GM18861 (cell line): ENCODE measurements around the gene IER2.

Experiments
- ATAC-seq: cut with Tn5 transposase; IDR thresholded peaks from one replicate; pipeline ENCODE4 v1.9.1; 2021; ENCODE audit not compliant: unreplicated experiment

IER2 gene, protein sequence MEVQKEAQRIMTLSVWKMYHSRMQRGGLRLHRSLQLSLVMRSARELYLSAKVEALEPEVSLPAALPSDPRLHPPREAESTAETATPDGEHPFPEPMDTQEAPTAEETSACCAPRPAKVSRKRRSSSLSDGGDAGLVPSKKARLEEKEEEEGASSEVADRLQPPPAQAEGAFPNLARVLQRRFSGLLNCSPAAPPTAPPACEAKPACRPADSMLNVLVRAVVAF

DNA sequence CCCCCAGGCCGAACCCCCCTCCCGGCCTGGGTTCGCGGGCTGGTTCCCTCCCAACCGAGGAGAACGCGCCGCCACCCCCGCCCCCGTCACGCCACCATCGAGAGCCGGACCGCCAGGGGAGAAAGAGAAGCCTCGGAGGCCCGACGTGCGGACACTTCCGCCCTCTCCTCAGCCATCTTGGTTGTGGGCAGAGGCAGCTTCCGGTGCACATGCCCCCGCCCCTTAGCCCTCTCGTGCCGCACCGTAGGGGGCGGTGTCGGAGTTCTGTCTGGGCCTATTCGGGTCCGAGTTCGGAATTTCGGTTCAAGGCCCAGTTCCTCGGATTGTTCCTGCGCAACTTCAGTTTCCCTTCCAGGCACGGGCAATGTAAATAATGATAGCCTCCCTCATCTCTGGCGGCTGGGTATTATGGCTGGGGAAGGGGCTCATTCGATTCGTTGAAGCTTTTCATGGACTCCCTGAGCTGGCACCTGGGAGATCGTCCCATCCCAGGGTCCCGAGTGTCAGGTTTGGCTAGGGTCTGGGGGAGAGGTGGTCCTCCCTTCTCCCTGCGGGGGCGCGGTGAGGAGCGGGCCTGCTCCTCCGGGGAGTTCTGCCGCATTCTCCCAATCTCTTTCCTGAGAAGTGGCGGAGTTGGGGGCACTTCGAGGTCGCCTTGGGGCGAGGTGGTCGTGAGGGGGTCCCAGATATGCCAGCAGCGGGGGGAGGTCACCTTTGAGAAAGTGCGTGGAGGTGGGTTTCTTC lies at the start of gene IER2, which contains the start of gene STX10:
Gene IER2 (plus strand): TSS at position 225 of the 744 bp plus-strand sequence. CDS start 2,776 bp downstream, outside the sequence.
Gene STX10 (minus strand): TSS at position 189 of the 744 bp plus-strand sequence. CDS start 202 bp downstream, outside the sequence.
- peak; percentile 29 for ATAC-seq

DNA sequence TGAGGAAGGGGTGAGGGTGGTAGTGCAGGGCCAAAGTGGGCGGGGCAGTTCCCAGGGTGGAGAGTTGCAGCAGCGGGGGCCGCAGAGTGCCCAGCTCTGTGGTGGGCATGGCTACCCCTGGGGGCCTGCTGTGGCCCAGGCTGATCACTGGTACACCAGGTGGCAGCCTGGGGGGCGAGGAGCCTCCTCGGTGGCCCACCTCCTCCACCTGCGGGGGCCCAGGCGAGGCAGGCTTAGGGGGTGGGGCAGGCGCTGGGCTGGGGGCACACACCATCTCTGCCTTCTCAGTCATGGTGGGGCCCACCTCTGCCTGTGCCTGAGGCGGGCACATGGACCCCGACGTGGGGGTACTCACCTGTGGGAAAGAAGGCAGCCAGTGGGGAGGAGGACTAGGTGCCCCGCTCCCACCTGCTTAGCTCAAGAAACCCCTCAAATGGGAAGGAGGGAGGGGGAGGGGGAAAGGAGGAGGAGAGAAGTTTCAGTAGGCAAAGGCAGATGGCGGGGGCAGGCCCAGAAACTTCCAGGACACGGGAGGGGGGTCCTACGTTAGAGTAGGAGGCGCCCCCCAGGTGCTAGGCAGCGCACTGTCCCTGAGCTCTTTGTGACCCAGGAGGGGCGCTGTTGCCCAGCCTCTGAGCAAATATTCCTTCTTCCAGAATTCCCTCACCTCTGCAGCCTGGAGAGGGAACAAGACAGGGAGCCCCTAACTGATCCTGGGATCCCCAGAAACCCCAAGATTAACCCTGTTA lies 49.2 kb upstream of the IER2 start:
- no peak for ATAC-seq

DNA sequence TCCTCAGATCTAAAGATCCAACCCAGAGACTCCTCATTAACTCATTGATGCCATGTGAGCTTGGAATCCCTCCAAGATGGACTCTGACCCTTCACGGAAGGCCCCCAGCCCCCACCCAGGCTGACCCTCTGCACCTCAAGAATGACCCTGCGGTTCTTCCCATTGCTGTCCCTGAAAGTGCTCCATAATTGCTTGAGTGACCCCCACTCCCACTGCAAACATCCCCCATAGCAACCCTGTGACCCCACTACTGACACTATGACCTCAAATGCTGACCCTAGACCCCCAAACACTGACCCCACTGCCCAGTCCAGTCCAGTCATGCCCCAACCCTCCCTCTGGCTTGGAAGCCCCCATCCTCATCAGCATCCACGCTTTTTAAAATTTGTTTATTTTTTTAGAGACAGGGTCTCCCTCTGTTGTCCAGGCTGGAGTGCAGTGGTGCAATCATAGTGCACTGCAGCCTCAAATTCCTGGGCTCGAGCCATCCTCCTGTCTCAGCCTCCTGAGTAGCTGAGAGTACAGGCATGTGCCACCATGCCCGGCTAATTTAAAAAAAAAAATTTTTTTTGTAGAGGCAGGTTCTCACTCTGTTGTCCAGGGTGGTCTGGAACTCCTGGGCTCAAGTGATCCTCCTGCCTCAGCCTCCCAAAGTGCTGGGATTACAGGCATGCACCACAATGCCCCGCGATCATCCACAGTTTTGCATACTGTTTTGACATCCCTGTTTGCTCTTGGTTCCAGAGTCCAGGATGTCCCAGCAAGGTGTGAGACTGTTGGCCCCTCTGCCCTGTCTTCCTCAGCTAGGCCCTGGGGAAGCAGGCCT lies 48.4 kb upstream of the IER2 start:
- ATAC-seq = no peak

DNA sequence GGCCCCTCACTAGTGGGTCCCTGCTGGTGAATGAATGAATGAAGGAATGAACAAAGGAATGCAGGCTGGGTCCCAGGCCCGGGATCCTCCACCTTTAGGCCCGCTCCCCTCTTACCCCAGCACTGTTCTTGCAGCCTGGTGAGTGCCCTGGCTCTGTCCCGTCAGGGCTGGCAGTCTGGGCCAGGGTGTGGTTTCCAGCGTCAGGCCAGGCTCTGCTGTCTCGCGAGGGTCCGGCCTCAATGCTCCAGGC lies 47.9 kb upstream of the IER2 start:
- no peak for ATAC-seq

DNA sequence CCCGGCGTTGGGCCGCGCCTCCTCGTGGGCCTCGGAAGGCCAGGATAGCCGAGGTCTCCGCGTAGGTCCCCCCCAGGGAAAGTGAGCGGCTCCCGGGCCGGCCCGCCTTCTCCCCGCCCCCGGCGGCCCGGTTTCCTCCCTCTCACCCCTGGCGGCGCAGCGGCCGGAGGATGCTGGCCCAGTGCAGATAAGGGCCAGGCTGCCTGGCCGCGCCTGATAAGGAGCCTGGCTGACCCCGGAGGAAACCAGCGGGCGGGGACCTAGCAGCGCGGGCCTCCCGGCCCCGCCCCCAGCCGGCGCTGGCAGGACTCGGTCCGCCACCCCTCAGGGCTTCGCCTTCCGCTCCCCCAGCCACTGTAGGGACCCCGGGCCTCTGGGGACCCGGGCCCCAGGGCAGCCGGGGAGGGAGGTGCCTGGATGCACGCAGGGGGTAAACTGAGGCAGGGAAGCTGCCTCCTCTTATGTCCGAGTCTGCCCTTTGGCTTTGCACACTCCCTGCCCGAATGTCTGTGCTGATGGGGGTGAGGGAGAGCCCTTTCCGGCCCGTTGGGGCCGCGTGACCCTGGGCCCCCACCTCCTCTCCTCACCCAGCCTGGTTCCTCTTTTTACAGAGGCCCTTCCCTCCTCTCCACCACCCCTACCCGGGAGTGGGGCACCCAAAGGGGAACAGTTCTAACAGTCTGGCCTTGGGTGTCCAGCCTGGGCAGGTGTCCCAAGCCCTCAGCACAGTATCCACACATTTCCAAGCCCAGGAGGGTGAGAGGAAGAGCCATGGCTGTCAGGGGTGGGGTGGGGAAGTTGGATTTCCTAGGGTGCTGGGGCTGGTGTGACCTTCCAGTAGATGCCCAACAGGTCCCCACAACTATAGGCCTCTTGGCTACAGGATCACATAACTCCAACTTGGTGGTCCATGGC lies 47.3 kb upstream of the IER2 start, which contains the start of gene LYL1:
Gene LYL1 (minus strand): TSS at position 193 of the 915 bp plus-strand sequence. CDS start 1,687 bp downstream, outside the sequence.
- ATAC-seq = peak; percentile 42

DNA sequence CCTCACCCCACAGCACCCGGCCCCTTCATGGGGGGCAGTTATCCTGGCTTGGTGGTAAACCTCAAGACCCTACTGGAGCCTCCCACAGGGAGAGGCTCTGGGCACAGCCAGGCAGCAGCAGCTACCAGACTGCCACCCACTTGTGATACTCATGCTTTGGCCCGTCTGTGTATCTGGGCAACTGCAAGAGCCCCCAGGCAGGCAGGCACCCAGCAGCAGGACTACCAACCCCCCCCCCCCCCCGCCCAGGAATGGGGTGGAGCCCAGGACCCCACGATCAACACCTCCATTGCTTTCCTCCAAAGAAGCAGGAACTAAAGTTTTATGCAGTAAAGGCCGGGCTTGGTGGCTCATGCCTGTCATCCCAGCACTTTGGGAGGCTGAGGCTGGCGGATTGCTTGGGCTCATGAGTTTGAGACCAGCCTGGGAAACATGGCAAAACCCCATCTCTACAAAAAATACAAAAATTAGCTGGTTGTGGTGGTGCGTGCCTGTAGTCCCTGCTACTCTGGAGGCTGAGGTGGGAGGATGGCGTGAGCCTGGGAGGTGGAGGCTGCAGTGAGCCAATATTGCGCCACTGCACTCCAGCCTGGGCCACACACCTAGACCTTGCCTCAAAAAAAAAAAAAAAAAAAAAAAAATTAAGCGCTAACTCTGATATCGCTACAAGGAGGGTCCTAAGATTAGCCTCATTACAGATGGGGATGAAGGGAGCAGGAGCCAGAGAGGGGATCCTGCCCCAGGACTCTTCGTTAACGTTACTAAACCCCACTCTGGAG lies 46.4 kb upstream of the IER2 start:
- ATAC-seq = no peak

DNA sequence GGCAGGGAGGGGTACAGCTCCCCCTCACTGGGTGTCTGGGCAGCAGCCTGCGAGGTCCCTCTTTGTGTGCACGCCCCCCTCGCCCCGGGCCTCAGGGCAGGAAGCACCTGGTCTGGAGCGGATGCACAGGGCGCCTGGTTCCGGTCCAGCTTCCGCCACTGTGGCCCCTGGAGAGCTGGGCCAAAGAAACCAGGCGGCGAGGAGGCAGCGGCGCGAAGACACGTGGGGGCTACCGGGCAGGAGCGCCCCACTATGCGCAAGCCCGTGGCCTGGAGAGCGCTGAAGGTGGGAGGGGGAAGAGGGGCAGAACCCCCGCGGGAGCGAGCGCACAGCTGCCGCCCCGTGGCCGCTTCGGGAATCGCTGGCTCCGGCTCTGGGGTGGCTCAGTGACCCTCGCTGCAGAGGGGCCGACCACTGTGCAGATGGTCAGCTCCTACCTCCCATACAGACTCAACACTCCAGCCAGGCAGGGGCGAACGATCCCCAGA lies 45.8 kb upstream of the IER2 start:
- ATAC-seq = peak; percentile 27

DNA sequence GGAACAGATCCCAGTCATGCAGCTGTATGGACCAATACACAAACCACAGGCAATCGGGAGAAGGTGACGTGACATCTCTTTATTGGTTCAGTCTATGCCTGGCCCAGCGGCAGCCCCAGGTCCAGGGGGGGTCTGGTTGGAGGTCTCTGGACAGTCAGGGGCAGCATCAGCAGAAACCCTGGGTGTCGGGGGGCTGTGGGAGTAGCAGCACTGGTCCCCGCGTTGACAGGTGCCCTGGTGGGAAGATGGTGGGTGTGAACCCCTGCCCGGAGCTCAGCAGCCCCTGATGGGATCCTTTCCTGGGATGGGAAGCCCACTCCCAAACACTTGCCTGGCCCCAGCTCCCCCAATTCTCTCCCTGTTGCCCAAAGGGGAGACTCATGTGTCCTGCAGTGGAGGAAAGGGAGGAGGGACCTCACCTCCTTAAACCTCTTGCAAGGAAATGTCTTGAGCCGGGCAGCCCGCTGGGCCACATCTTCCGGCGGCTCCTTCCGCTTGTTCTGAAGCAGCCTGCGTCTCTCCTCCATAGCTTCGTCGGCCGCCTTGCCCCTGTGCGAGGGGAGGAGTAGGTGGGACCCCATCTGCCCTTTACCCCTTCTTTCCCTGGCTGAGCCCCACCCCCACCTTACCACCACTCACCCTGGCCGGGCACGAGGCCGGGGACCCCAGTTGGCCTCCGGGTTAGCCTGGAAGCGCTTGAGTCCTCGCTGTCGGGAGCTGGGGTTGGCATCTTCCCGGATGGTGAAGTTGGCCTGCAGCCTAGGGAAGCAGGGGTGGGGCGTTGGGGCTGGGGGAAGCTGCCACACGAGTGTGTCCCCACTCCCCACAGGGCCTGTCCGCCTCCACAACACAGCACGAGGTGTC lies 45.1 kb upstream of the IER2 start:
- no peak for ATAC-seq

DNA sequence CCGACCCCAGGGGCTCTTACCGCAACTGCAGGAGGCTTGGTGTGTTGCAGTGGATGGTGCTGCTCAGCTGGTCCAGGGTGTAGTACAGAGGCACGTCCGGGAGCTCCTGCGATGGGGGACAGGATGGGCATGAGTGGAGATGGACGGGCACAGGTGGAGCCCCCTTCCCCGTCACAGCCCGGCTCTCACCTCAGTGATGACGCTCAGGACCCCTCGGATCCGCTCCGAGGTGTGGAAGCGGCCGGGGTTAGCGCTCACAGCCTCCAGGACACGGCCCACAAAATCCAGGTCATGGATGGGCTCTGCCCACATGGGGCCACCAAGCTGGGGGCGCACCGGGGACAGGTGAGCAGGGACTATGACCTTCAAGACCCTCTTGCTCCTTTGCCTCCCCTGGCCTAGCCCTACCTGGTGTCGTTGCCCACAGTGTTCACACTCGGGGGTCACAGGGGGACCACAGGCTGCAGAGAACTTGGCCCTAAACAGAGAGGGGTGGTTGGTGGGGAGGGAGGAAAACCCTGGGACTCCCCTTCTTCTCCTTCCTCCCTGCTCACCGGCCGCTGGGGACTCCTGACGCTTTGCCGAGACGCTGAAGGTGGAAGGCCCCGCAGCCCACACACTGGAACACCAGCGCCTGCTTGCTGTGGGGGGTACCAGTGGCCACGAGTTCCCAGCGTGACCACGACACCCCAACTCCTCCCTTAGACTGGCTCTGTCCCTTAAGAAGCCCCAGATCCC lies 40.7 kb upstream of the IER2 start:
- ATAC-seq = no peak

DNA sequence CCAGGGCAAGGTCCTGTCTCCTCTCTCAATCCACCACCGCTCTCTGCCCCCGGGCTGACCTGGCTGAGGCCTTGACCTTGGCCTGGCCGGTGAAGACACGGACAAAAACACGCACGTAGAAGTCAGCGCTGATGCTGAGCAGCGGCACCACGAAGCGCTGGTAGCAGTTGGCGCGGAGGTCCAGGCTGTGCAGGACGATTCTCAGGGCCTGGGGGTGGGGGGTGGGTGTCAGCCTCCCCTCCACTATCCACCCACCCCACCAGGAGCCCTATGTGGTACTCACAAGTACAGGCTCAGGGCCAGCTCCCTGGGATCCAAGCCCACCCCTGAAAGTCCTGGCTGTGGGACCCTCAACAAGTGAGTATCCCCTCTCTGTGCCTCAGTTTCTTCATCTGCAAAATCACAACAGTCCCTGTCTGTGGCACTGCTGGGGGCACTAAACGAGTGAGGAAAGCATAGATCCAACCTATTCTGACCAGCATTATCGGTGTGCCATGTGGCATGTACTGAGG lies 40.1 kb upstream of the IER2 start:
- no peak for ATAC-seq

DNA sequence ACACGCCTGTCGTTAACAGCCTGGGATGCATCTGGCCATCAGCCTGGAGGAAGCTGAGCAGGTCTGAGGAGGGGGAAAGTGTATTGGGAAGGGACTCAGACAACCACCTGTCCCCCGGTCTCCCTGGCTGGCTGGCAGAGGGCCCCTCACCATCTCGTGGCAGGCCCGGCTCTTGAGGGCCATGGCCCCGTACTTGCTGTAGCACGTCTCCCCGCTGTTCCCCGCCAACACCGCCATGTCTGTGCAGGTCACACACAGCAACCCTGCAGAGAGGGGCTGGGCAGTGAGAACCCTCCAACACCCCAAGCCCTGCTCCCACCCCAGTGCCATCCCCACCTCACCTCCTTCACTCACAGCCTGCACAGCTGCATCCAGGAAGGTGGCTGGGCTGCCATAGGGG lies 37.7 kb upstream of the IER2 start:
- ATAC-seq = no peak

DNA sequence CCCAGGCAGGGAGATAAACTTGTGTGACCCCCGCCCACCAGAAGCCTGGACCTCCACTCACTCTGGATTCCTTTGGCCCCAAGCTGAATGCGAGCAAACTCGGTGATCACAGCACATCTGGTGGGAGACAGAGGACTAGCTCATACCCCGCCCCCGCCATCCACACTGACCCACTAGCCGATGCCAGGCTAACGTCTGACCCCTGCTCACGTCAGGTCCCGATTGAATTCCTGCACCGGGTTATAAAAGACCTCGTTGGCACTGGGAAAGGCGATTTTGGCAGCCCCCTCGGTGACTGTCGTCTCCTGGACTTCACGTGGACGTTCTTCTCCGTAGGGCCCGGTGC lies 34.3 kb upstream of the IER2 start:
- no peak for ATAC-seq

DNA sequence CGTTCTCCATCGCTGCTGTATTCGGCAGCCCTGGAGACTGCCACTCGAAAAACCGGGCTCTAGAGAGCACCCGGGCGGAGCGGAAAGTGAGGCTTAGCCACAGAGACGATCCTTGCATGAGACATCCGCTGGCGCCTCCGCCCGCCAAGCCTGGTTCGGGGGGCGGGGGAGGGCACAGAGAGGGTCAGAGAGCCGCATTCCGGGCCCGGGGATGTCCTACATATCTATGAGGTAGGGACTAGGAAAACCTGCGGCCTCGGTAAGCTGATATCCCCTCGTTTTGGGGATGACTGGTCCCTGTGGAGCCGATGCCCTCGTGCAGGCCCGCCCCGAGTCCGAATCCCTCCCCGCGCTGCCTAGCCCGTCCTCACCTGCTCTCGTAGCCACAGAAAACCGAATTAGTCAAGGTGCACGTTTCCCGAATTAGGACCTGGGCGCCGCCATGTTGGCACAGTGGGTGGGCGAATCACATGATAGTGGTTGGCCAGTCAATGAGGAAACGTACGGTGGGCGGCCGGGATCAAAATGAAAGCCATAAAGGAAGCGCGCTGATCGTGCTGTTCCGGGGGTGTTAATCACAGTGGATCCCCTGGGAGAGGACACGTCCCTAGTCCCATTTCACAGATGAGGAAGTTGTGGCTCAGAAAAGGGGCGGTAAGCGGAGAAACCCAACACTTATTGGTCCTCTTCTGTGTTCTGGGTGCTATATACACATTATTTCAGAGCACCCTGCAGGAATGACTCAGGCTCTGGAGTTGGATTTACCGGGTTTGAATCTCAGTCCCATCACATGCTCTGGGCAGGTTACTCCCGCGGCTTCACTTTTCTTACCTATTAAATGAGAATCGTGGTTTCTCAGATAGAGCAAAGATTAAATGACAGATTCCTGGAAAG lies 33.7 kb upstream of the IER2 start, which contains the start of gene TRMT1:
Gene TRMT1 (minus strand): TSS at position 459 of the 894 bp plus-strand sequence. CDS start 341 bp downstream, at position 118.
- peak; percentile 35 for ATAC-seq

DNA sequence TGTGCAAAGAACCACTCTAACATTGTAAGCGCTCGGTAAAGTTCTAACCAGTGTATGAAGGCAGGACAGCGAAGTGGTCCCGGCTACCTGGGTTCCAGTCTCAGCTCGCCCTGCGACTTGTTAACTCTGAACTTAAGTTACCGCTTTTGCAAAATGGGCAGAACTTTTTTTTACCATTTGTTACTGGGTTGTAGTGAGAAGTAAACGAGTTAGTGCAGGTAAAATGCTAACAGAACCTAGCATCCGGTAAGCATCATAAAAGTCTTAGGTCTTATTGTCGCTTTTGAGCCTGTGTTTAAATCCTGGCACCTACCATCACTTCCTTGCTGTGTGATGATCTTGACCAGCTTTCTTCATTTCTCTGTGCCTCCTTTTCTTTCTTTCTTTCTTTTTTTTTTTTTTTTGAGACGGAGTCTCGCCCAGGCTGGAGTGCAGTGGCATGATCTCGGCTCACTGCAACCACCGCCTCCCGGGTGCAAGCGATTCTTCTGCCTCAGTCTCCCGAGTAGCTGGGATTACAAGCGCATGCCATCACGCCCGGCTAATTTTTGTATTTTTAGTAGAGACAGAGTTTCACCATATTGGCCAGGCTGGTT lies 32.9 kb upstream of the IER2 start:
- ATAC-seq = no peak

DNA sequence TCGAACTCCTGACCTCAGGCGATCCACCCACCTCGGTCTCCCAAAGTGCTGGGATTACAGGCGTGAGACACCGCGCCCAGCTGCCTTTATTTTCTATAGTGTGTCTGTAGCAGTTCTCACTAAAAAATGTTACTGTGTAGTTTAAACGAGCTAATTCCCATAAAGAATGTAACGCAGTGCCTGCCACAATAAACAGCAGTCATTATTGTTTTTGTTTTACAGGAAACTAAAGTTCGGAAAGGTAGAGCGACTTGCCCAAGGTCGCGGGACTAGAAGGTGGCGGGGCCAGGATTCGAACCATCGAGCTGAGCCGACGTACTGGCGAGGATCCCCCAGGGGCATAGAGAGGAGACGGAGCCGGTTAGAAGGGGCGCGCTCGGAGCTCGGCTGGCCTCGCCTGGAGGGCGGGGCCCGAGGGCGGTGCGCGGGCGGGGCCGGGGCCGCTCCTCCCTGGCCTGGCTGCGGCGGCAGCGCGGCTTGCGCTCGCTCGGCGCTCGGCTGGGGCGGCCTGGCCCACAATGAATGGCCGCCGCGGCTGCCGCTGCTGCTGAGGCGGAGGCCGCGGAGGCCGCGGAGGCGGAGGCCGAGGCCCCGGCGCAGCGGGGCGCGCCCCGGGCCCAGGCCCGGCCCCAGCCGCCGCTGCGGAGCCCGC lies 32.3 kb upstream of the IER2 start, which contains the start of gene NACC1:
Gene NACC1 (plus strand): TSS at position 493 of the 652 bp plus-strand sequence. CDS start 16,944 bp downstream, outside the sequence.
- peak; percentile 49 for ATAC-seq
